DND-41 (cell line): Measurements from ENCODE around the gene DEAF1.

Experiments
- EZH2 ChIP-seq: IDR thresholded peaks from 3 replicates; pipeline ENCODE4 v1.6.1; 2012; ENCODE audit warnings: borderline replicate concordance, low read depth, mild to moderate bottlenecking, moderate library complexity, low read length, inconsistent platforms; ENCODE audit not compliant: severe bottlenecking
- TF ChIP-seq, protein P1 (sequence below): IDR thresholded peaks from 2 replicates; pipeline ENCODE4 v1.5.1; 2012; ENCODE audit warnings: borderline replicate concordance, low read length, moderate library complexity, mild to moderate bottlenecking; ENCODE audit not compliant: poor library complexity, severe bottlenecking; ENCODE audit errors: extremely low read depth

DNA sequence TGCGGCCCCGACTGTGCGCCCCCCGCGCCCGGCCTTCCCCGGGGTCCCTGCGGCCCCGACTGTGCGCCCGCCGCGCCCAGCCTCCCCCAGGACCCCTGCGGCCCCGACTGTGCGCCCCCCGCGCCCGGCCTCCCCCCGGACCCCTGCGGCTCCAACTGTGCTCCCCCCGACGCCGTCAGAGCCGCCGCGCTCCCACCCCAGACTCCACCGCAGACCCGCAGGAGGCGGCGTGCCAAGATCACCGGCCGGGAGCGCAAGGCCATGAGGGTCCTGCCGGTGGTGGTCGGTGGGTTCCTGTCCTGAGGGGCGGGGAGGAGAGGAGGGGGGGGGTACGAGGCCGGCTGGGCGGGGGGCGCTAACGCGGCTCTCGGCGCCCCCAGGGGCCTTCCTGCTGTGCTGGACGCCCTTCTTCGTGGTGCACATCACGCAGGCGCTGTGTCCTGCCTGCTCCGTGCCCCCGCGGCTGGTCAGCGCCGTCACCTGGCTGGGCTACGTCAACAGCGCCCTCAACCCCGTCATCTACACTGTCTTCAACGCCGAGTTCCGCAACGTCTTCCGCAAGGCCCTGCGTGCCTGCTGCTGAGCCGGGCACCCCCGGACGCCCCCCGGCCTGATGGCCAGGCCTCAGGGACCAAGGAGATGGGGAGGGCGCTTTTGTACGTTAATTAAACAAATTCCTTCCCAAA is 54.9 kb downstream of the DEAF1 start:
- TF ChIP-seq, protein P1, sequence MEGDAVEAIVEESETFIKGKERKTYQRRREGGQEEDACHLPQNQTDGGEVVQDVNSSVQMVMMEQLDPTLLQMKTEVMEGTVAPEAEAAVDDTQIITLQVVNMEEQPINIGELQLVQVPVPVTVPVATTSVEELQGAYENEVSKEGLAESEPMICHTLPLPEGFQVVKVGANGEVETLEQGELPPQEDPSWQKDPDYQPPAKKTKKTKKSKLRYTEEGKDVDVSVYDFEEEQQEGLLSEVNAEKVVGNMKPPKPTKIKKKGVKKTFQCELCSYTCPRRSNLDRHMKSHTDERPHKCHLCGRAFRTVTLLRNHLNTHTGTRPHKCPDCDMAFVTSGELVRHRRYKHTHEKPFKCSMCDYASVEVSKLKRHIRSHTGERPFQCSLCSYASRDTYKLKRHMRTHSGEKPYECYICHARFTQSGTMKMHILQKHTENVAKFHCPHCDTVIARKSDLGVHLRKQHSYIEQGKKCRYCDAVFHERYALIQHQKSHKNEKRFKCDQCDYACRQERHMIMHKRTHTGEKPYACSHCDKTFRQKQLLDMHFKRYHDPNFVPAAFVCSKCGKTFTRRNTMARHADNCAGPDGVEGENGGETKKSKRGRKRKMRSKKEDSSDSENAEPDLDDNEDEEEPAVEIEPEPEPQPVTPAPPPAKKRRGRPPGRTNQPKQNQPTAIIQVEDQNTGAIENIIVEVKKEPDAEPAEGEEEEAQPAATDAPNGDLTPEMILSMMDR = no peak
- TF ChIP-seq EZH2 = no peak
